GM19452 (cell line): ENCODE data around the gene SHROOM4.

Source experiments
- ATAC-seq: cut with Tn5 transposase; IDR thresholded peaks from one replicate; pipeline ENCODE4 v1.9.1; 2021; ENCODE audit not compliant: unreplicated experiment

The SHROOM4 gene

GRCh38 chrX:50618788-50619558 lies 195.0 kb downstream of the SHROOM4 start:
- ATAC-seq = no peak

GRCh38 chrX:50617183-50617582 lies 196.8 kb downstream of the SHROOM4 start:
- no peak for ATAC-seq

DNA sequence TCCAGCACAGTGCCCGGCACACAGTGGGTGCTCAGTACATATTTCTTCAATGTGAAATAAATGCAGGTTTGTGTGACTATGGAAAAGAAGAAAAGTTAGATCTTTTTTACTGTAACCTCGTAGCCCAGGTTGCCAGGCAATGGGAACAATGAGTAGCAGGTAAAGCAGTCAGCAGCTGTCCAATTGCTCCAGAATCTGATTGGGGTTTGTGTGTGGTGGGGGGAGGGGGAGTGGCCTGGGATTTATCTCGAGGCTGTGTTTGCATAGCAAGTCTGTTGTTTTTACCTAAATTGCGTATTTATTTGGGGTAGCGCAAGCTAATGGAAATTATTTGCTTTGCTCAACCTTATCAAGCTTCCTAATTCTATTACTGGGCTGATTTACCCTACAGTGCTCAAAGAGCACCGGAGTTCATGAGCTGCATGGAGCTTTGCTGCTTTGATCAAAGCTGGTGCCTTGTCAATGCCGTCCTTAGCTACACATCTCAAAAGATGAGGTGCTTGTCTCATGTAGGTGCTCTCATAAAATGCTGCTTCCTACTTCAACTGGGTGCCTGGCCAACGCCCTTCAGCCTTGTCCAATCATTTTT lies 198.3 kb downstream of the SHROOM4 start:
- ATAC-seq = no peak

DNA sequence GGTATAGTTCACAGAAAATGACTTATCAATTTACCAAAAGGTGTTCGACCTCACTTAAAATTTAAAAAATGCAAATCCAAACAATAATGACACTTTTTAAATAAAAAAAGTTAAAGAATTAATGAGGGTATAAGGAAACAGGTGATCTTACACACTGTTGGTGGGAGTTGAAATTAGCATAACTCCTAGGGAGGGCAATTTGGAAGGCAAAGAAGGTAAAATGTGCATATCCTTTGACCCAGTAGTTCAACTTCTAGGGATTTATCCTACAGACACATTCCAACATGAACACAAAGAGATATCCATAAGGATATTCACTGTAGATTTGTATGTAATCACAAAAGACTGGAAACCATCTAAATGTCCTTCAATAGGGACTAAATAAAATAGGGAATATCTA lies 199.5 kb downstream of the SHROOM4 start:
- no peak for ATAC-seq

- ATAC-seq = no peak
These were observed 200.1 kb downstream of the SHROOM4 start for GRCh38 chrX:50613846-50614245.

DNA sequence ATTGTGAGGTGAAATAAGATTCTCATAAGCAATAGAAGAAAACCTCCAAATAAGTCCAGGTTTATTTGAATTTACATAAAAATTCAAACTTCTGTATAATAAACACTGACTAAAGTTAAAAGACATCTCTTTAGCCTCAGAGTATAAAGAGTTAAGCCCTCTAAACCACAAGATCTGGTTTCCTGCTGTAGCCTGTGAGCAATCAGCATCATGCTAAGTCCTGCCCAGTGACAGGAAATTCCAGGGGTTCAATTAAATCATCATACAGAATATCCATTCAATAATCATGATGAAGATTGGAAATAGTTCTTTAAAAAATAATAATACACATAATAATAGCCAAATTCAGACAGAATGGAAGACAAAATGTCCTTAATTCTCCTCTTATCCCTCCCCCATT lies 204.2 kb downstream of the SHROOM4 start:
- ATAC-seq = no peak

DNA sequence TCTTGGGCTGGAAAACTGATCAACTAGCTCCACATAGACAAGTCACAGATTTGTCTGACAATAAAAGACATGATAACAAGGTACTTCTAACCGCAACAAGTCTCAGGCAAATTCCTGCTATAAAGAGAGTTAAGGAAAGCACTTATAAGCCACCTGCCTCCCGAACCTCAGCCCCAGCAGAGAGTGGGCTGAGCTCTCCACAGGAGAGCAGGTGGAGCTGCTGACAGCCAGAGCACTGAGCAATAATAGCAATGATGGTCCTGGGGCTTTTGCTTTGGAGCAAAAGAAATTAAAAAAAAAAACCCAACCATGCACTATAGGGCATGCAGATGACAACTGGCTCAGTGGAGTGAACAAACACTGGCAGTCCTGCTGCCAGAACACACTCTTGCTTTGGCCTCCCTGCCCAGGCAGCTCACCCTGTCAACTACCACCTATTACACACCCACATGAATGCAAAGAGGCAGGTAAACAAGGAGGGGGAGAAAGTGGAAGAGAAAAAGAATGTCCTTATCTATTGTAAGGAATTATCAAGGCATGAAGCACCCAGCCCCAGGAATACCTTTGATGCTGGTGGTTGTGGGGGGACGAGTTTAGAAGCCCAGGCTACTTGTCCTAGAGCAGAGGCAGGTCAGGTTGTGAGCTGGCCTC lies 207.6 kb downstream of the SHROOM4 start:
- no peak for ATAC-seq

DNA sequence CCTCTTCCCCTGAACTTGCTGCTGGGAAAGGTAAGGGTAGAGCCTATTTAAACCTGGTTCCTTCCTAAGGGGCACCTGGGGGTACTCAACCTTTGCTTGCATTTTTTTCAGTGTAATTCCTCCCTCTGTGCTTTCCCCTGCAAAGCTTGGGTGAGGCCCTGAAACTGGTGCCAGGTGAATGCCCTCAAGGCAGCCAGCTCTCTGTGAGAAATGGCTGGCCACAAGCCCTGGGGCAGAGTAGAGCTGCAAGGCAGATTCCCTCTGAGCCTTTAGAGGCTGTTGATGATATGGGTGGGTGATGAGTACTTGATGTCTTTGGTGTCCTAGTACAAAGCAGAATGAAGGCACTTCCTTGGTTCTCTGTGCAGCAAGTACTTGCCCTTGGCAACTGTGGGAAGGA lies 217.9 kb downstream of the SHROOM4 start:
- no peak for ATAC-seq

GRCh38 chrX:50594788-50595187 lies 219.2 kb downstream of the SHROOM4 start:
- no peak for ATAC-seq

DNA sequence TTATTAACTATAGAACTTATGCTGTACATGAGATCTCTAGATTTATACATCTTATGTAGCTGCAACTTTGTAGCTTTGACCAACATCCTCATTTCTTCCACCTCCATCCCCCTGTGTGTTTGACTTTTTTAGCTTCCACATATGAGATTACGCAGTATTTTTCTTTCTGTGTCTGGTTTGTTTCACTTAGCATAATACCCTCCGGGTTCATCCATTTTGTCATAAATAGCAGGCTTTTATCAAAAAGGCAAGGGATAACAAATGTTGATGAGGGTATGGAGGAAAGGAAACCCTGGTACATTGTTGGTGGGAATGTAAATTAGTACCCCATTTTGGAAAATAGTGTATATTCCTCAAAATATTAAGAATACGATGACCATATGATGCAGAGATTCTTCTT lies 227.0 kb downstream of the SHROOM4 start:
- no peak for ATAC-seq

DNA sequence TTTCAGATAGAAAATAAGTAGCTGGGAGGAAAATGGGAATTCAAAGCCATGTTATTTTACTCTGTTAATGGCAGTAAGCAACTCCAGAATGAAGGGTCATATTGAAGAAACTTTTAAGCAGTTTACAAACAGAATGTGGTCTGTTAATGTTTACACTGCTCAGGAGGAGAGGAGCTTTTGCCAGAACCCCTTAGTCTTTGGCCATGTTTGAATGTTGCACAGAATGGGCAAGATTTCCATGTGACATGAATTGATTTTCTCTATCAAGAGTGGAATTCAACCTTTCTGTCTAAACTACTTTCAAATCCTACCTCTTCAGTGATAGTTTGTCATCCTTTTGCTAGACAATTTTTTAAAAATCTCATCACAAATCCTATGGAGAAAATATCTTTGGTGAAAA lies 227.6 kb downstream of the SHROOM4 start:
- ATAC-seq = no peak

GRCh38 chrX:50581405-50581804 lies 232.6 kb downstream of the SHROOM4 start:
- ATAC-seq = no peak

- no peak for ATAC-seq
These were observed 234.0 kb downstream of the SHROOM4 start for GRCh38 chrX:50579955-50580354.

DNA sequence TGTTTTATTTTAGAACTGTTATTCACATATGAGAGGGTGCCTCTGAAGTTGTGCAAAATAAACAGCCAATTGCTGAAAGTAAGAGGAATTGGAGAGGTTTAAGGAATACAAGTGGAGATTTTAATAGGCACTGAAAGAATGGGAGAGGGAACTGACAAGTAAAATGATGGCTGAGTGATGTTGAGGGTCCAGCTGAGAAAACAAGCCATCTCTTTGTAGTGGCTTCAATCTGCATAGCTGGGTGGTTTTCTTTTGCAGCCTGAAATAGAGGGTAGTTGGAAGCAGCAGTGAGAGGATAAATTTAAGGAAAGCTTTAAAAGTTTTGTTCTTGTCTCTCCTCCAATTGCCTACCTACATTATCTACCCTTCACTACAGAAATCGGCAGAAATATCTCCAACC lies 236.7 kb downstream of the SHROOM4 start:
- no peak for ATAC-seq

- ATAC-seq = no peak
These were observed 246.4 kb downstream of the SHROOM4 start for GRCh38 chrX:50567636-50568035.

GRCh38 chrX:50565718-50566117 lies 248.3 kb downstream of the SHROOM4 start:
- no peak for ATAC-seq
